HG03045 (cell line): ENCODE measurements around the gene C10orf95.
"Not testable (repeated sequence)": the region's sequence is repeated elsewhere in the genome, so short reads cannot be mapped to it uniquely, and the experiment has no call there.

ENCODE experiments used
- ATAC-seq: cut with Tn5 transposase; IDR thresholded peaks from one replicate; pipeline ENCODE4 v1.9.1; 2021; ENCODE audit warnings: mild to moderate bottlenecking, moderate library complexity; ENCODE audit not compliant: unreplicated experiment

C10orf95 gene

GRCh38 chr10:102467318-102467717 is 16.0 kb upstream of the C10orf95 start:
- no peak for ATAC-seq

GRCh38 chr10:102465466-102465865 is 14.1 kb upstream of the C10orf95 start:
- no peak for ATAC-seq

- no peak for ATAC-seq
Observed at GRCh38 chr10:102463983-102464382, 12.6 kb upstream of the C10orf95 start.

- ATAC-seq: no peak
Observed at GRCh38 chr10:102462512-102463054, 11.2 kb upstream of the C10orf95 start.

- ATAC-seq: peak; percentile 90
Observed at GRCh38 chr10:102461187-102462054, 10.1 kb upstream of the C10orf95 start.

- ATAC-seq: peak; percentile 20
Observed at GRCh38 chr10:102460836-102461186, 9.5 kb upstream of the C10orf95 start.

- no peak for ATAC-seq
Observed at GRCh38 chr10:102458656-102459055, 7.3 kb upstream of the C10orf95 start.

GRCh38 chr10:102457591-102458150 is 6.3 kb upstream of the C10orf95 start:
- ATAC-seq: no peak

GRCh38 chr10:102455893-102456471 is 4.6 kb upstream of the C10orf95 start:
- ATAC-seq: no peak

- ATAC-seq: not testable (repeated sequence)
Observed at GRCh38 chr10:102454662-102455487, 3.5 kb upstream of the C10orf95 start.

- no peak for ATAC-seq
Observed at GRCh38 chr10:102453502-102453901, 2.2 kb upstream of the C10orf95 start.

GRCh38 chr10:102452672-102453340 is 1.5 kb upstream of the C10orf95 start:
- ATAC-seq: no peak

GRCh38 chr10:102450374-102451104 is 804 bp downstream of the C10orf95 start:
- peak; percentile 74 for ATAC-seq

GRCh38 chr10:102450124-102450373 is 1.3 kb downstream of the C10orf95 start:
- peak; percentile 1 for ATAC-seq

GRCh38 chr10:102449321-102450123 is 1.8 kb downstream of the C10orf95 start:
- peak; percentile 54 for ATAC-seq

- no peak for ATAC-seq
Observed at GRCh38 chr10:102444851-102445250, 6.5 kb downstream of the C10orf95 start.

- no peak for ATAC-seq
Observed at GRCh38 chr10:102438374-102438773, 13.0 kb downstream of the C10orf95 start.

GRCh38 chr10:102437515-102437914 is 13.8 kb downstream of the C10orf95 start:
- no peak for ATAC-seq

GRCh38 chr10:102436312-102436711 is 15.0 kb downstream of the C10orf95 start:
- no peak for ATAC-seq
